ENCODE measurements around the gene APOE. TPM values are rescaled to one million over a fixed set of nuclear protein-coding genes. Genes with fewer than 3 reads are reported as not detected.
"Not testable (repeated sequence)": the region's sequence is repeated elsewhere in the genome, so short reads cannot be mapped to it uniquely, and the experiment has no call there.

The APOE gene
- total and polyA plus RNA-seq, 2 experiments from 2014 or later = 1,133 to 1,438 TPM

DNA sequence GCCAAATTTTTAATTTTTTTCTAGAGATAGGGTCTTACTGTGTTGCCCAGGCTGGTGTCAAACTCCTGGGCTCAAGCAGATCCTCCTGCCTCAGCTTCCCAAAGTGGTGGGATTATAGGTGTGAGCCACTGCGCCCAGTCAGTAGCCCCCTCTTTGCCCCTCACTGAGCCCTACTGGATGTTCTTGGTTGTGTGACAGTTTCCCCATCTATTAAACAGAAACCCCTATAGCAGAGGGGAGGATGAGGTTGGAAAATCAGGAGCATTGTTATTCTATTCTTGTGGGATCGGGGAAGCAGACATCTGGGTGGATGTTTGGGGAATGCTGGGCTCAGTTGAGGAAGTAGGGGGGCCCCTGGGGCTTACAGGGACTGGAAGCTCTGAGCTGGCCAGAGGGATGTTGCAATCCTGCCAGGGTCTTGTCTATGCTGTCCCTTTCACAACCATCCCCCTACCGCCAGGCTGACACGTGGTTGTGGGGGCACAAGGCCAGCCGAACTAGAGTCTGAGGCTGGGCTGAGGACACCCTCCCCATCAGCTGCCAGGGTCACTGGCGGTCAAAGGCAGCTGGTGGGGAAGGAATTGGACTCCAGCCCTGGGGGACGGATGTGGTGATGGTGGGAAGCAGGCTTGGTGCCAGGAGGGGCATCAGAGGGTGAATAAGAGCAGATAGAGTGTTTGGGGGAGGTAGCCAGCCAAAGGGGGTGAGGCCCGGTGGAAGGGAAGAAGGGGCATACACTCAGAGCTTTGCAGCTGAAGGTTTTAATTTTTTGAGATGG lies 19.7 kb downstream of the APOE start:
- Mint-ChIP-seq H3K4me1 (peaks cover 19% of the 10 kb centered on the region), H3K27me3 (ENCODE audit: insufficient read depth, low read depth, poor library complexity) (peaks cover 19% of the 10 kb centered on the region), H3K36me3 (ENCODE audit: low read depth) (no peaks in the 10 kb centered on the region; the same call in 2 of the 3 replicates), H3K4me3 (no peak overlapping the region; the same call in 2 of the 3 replicates), H3K27ac (no peak overlapping the region), H3K9me3 (peaks cover 3% of the 10 kb centered on the region; the same call in 1 of the 3 replicates)
- no peak for ATAC-seq
- Histone ChIP-seq H3K4me3 (no peak overlapping the region), H3K4me1 (ENCODE audit: insufficient read depth) (peaks cover 10% of the 10 kb centered on the region; the same call in 1 of the 2 replicates), H3K4me2 (no peak overlapping the region), H3K9me2 (ENCODE audit: insufficient read depth) (no peaks in the 10 kb centered on the region), H4K20me1 (replicated peaks; ENCODE audit: insufficient read depth) (no peaks in the 10 kb centered on the region), H3F3A (replicated peaks; ENCODE audit: low read depth) (no peaks in the 10 kb centered on the region), H3K79me2 (replicated peaks; ENCODE audit: insufficient read depth) (no peaks in the 10 kb centered on the region), H2AFZ (no peak overlapping the region), H3K36me3 (ENCODE audit: insufficient read depth) (no peaks in the 10 kb centered on the region), H3K27ac (ENCODE audit: low read depth) (no peak overlapping the region), H3K27me3 (ENCODE audit: insufficient read depth) (no peaks in the 10 kb centered on the region)
- no peak for DNase-seq (ENCODE audit: low spot score)
- TF ChIP-seq, protein P1, sequence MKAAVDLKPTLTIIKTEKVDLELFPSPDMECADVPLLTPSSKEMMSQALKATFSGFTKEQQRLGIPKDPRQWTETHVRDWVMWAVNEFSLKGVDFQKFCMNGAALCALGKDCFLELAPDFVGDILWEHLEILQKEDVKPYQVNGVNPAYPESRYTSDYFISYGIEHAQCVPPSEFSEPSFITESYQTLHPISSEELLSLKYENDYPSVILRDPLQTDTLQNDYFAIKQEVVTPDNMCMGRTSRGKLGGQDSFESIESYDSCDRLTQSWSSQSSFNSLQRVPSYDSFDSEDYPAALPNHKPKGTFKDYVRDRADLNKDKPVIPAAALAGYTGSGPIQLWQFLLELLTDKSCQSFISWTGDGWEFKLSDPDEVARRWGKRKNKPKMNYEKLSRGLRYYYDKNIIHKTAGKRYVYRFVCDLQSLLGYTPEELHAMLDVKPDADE (IDR thresholded peaks at IDR 0.05) = no peak

DNA sequence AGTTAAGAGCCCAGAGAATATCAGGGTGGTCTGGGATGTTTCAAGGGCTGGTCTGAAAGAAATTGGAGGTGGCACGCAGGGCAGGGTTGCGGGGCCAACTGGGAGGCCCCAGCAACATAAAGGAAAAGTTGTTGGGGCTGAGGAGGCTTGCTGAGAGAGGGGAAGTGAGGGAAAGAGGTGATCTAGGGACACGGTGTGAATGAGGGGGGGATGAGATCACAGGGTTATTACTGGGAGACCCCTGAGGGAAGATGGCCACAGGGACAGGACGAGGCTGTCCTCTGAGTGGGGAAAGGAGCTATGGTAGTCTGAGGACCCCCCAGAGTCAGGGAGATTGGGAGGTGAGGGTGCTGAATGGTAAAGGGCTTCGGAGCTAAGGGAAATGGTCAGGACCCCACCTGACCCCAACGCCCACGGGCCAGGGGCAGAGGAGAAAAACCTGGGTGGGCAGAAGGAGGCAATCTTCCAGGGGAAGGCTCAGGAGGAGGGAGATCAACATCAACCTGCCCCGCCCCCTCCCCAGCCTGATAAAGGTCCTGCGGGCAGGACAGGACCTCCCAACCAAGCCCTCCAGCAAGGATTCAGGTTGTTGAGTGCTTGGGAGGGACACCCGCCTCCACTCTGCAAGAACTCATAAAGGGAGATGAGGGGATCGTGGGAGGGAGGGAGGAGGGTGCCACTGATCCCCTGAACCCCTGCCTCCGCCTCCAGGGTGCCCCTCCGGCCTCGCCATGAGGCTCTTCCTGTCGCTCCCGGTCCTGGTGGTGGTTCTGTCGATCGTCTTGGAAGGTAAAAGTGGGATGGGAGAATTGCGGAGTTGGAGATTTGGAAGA lies 20.9 kb downstream of the APOE start:
- H3K27ac Mint-ChIP-seq = peak overlapping the region; percentile 93
- H4K20me1 ChIP-seq (replicated peaks; ENCODE audit: insufficient read depth); H3F3A ChIP-seq (replicated peaks; ENCODE audit: low read depth); H3K27ac ChIP-seq (ENCODE audit: low read depth); H3K36me3 ChIP-seq (ENCODE audit: insufficient read depth); H3K9me3 Mint-ChIP-seq; H3K79me2 ChIP-seq (replicated peaks; ENCODE audit: insufficient read depth); H3K36me3 Mint-ChIP-seq (ENCODE audit: low read depth); H3K9me2 ChIP-seq (ENCODE audit: insufficient read depth); DNase-seq (ENCODE audit: low spot score); H3K27me3 ChIP-seq (ENCODE audit: insufficient read depth); H2AFZ ChIP-seq: not testable (repeated sequence)
- H3K4me3 Mint-ChIP-seq = peak overlapping the region; percentile 58
- peak overlapping the region; percentile 77 for H3K4me2 ChIP-seq
- H3K27me3 Mint-ChIP-seq (ENCODE audit: insufficient read depth, low read depth, poor library complexity) = peaks cover 23% of the 10 kb centered on the region
- peak overlapping the region; percentile 39; the same call in 1 of the 2 replicates for H3K4me3 ChIP-seq
- H3K4me1 ChIP-seq (ENCODE audit: insufficient read depth) = peaks cover 10% of the 10 kb centered on the region; the same call in 1 of the 2 replicates
- ATAC-seq = peak; percentile 61
- peaks cover 19% of the 10 kb centered on the region for H3K4me1 Mint-ChIP-seq

DNA sequence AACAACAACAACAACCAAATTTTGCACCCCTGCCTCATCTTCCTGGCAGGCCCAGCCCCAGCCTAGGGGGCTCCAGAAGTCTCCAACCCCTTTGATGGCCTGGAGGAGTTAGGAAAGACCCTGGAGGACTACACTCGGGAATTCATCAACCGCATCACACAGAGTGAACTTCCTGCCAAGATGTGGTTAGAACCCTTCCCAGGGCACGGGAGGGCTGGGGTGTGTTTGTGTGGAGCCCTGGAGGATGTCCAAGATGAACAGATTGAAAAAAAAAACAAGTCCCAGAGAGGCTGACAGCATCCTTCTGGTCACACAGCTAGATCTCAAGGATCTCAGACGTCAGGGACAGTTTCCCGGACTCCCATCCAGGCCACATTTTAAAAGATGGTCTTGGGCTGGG lies 22.1 kb downstream of the APOE start:
- H3K9me3 Mint-ChIP-seq = no peaks in the 10 kb centered on the region; the same call in 2 of the 3 replicates
- Histone ChIP-seq H3F3A (replicated peaks; ENCODE audit: low read depth) (no peaks in the 10 kb centered on the region), H3K79me2 (replicated peaks; ENCODE audit: insufficient read depth) (no peaks in the 10 kb centered on the region), H3K4me2 (no peak overlapping the region), H3K4me1 (ENCODE audit: insufficient read depth) (peaks cover 10% of the 10 kb centered on the region; the same call in 1 of the 2 replicates), H3K27ac (ENCODE audit: low read depth) (no peak overlapping the region), H2AFZ (peak overlapping the region; percentile 83), H3K9me2 (ENCODE audit: insufficient read depth) (no peaks in the 10 kb centered on the region), H3K27me3 (ENCODE audit: insufficient read depth) (no peaks in the 10 kb centered on the region), H4K20me1 (replicated peaks; ENCODE audit: insufficient read depth) (no peaks in the 10 kb centered on the region), H3K36me3 (ENCODE audit: insufficient read depth) (no peaks in the 10 kb centered on the region), H3K4me3 (no peak overlapping the region)
- H3K36me3 Mint-ChIP-seq (ENCODE audit: low read depth) = no peaks in the 10 kb centered on the region; the same call in 2 of the 3 replicates
- H3K4me1 Mint-ChIP-seq = peaks cover 19% of the 10 kb centered on the region
- no peak overlapping the region for H3K4me3 Mint-ChIP-seq
- H3K27me3 Mint-ChIP-seq (ENCODE audit: insufficient read depth, low read depth, poor library complexity) = peaks cover 19% of the 10 kb centered on the region
- H3K27ac Mint-ChIP-seq = no peak overlapping the region
- no peak for ATAC-seq
- DNase-seq (ENCODE audit: low spot score) = no peak
- no peak for TF ChIP-seq POLR2AphosphoS5 (IDR thresholded peaks at IDR 0.05; ENCODE audit: low read depth)
- TF ChIP-seq, protein P2, sequence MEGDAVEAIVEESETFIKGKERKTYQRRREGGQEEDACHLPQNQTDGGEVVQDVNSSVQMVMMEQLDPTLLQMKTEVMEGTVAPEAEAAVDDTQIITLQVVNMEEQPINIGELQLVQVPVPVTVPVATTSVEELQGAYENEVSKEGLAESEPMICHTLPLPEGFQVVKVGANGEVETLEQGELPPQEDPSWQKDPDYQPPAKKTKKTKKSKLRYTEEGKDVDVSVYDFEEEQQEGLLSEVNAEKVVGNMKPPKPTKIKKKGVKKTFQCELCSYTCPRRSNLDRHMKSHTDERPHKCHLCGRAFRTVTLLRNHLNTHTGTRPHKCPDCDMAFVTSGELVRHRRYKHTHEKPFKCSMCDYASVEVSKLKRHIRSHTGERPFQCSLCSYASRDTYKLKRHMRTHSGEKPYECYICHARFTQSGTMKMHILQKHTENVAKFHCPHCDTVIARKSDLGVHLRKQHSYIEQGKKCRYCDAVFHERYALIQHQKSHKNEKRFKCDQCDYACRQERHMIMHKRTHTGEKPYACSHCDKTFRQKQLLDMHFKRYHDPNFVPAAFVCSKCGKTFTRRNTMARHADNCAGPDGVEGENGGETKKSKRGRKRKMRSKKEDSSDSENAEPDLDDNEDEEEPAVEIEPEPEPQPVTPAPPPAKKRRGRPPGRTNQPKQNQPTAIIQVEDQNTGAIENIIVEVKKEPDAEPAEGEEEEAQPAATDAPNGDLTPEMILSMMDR (conservative IDR thresholded peaks at IDR 0.05; ENCODE audit: low read depth in 2 of 2) = no peak
- TF ChIP-seq, protein P1 (IDR thresholded peaks at IDR 0.05) = no peak
- TF ChIP-seq CREB1 (CRISPR knock-in tag; IDR thresholded peaks at IDR 0.05; ENCODE audit: low read depth) = no peak

Measured in GM23338 (cell line).